SK-N-SH (cell line): ENCODE results near the gene SDC3.
"Not testable (repeated sequence)": the region's sequence is repeated elsewhere in the genome, so short reads cannot be mapped to it uniquely, and the experiment has no call there.

ENCODE experiments used
- CHD2 ChIP-seq: fragments of 150-350 bp; IDR thresholded peaks from 2 replicates; pipeline ENCODE4 v1.6.1; 2018; ENCODE audit warnings: low read length; ENCODE audit not compliant: partially characterized antibody
- CTCF ChIP-seq: fragments of 200-600 bp; sonication (generic); IDR thresholded peaks from 2 replicates; pipeline ENCODE4 v1.6.1; 2017; ENCODE audit warnings: antibody characterized with exemption, mild to moderate bottlenecking, moderate library complexity
- EZH2phosphoT487 ChIP-seq: fragments of 200-600 bp; sonication (generic); IDR thresholded peaks from 2 replicates; pipeline ENCODE4 v1.6.1; 2017; ENCODE audit warnings: low read depth, mixed run types, mild to moderate bottlenecking, antibody characterized with exemption, moderate library complexity, borderline replicate concordance
- MEF2A ChIP-seq: IDR thresholded peaks from 2 replicates; pipeline ENCODE4 v1.4.0; 2012; ENCODE audit warnings: low read depth, borderline replicate concordance
- POLR2AphosphoS5 ChIP-seq: IDR thresholded peaks from 2 replicates; pipeline ENCODE4 v1.6.1; 2012; ENCODE audit warnings: low read depth, low read length
- RCOR1 ChIP-seq: fragments of 150-350 bp; IDR thresholded peaks from 2 replicates; pipeline ENCODE4 v1.6.1; 2017; ENCODE audit warnings: antibody characterized with exemption, low read length
- REST ChIP-seq: IDR thresholded peaks from 2 replicates; pipeline ENCODE4 v1.6.1; 2012; ENCODE audit warnings: mild to moderate bottlenecking, low read depth, low read length, moderate library complexity
- RXRA ChIP-seq: IDR thresholded peaks from 2 replicates; pipeline ENCODE4 v1.4.0; 2012; ENCODE audit warnings: low read depth, mild to moderate bottlenecking, borderline replicate concordance
- SMC3 ChIP-seq: IDR thresholded peaks from 2 replicates; pipeline ENCODE4 v1.6.1; 2012; ENCODE audit warnings: low read depth, low read length, improper control_type of control experiment
- YY1 ChIP-seq: IDR thresholded peaks from 2 replicates; pipeline ENCODE4 v1.4.0; 2012; ENCODE audit warnings: low read depth, mild to moderate bottlenecking
- TF ChIP-seq, protein P1 (sequence below): fragments of 150-350 bp; IDR thresholded peaks from 2 replicates; pipeline ENCODE4 v1.6.1; 2017; ENCODE audit warnings: antibody characterized with exemption, low read length, low read depth, borderline replicate concordance
- TF ChIP-seq, protein P2 (sequence below): IDR thresholded peaks from 2 replicates; pipeline ENCODE4 v1.4.0; 2012; ENCODE audit warnings: low read depth

DNA sequence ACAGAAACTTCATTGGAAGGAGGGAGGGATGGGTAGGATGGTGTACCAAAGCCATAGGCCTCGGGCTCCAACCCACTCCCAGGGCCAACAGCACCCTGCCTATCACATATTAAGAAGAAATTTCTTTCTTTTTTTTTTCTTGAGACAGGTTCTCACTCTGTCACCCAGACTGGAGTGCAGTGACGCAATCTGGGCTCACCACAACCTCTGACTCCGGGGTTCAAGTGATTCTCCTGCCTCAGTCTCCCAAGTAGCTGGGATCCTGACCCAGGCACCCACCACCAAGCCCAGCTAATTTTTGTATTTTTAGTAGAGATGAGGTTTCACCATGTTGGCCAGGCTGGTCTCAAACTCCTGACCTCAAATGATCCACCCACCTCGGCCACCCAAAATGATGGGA lies 40.5 kb downstream of the SDC3 start:
- TF ChIP-seq MEF2A, CTCF, YY1, RCOR1, SMC3, CHD2, POLR2AphosphoS5, EZH2phosphoT487, RXRA, REST: not testable (repeated sequence)
- TF ChIP-seq, protein P1, sequence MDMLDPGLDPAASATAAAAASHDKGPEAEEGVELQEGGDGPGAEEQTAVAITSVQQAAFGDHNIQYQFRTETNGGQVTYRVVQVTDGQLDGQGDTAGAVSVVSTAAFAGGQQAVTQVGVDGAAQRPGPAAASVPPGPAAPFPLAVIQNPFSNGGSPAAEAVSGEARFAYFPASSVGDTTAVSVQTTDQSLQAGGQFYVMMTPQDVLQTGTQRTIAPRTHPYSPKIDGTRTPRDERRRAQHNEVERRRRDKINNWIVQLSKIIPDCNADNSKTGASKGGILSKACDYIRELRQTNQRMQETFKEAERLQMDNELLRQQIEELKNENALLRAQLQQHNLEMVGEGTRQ = not testable (repeated sequence)
- TF ChIP-seq, protein P2, sequence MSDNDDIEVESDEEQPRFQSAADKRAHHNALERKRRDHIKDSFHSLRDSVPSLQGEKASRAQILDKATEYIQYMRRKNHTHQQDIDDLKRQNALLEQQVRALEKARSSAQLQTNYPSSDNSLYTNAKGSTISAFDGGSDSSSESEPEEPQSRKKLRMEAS = not testable (repeated sequence)
